ENCODE data around the gene PEPD. TPM values are rescaled to one million over a fixed set of nuclear protein-coding genes. Genes with fewer than 3 reads are reported as not detected.

PEPD gene
- total and polyA plus RNA-seq, 9 donors = 20.3 to 55.4 (median 45.1) TPM

DNA sequence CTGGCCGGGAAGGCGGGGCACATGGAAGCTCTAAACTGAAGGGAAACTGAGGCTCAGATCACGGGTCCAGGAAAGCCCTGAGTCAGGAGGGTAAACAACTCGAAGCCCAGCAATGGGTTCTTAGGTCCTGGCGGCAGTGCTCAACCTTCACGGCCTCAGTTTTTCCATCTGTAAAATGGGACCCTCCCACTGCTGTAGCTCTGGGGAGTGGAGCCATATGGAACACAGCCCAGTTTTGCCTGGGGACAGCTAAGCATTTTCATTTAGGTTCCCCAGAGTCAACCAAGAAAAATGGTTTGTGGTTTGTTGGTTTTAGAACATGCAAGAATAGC, 117.7 kb downstream of the PEPD start:
- WGBS (ENCODE audit: insufficient coverage) = 81% methylated on average over 5 of the region's 6 CpGs
- no peak overlapping the region for H3K4me3 ChIP-seq (ENCODE audit: low read length)
- no peak for DNase-seq
- H3K4me1 ChIP-seq (ENCODE audit: control insufficient read depth, insufficient read depth, low read length) = peaks cover 56% of the 10 kb centered on the region
- no peaks in the 10 kb centered on the region for H3K9me3 ChIP-seq (replicated peaks; ENCODE audit: control insufficient read depth, low read depth, low read length)
- H3K36me3 ChIP-seq (ENCODE audit: control insufficient read depth, insufficient read depth, low read length) = peaks cover 3% of the 10 kb centered on the region
- H3K27ac ChIP-seq (ENCODE audit: low read length) = no peak overlapping the region
- H3K27me3 ChIP-seq (ENCODE audit: control insufficient read depth, insufficient read depth, low read length) = no peaks in the 10 kb centered on the region

DNA sequence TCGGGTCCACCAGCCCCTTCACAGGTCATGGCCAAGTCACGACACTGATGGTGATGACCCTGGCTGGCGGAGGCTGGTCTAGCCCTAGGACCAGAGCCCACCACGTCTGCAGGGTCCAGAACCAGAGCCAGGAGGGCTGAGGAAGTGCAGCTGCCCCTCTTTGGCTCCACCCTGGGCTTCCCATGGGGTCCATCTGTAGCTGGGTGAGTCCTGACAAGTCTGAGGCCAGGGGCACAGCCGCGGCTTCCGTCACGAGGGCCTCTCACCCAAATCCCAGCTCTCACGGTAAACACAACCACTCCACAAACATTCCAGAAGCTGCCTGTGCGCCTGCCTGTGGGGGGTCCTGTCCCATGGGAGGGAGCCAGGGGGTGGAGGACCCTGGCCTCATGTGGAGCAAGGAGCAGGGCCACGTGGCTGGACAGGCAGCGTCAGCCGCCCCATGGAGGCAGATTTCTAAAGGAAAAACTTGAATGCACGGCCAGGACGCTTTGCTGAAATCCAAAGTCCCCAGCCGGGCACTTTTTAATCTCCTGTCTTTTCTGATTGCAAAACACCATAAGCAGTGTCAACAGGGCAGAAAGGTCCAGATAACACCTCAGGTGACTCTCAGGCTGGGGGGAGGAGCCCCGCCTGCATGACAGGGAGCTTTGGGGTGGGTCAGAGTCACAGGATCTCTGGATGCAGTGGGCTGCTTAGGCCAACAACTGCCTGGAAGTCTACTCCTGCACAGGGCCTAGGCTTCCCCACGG, 118.2 kb downstream of the PEPD start:
- WGBS (ENCODE audit: insufficient coverage) = 63% methylated on average over 15 of the region's 18 CpGs
- no peak for DNase-seq
- Histone ChIP-seq H3K36me3 (ENCODE audit: control insufficient read depth, insufficient read depth, low read length) (peaks cover 3% of the 10 kb centered on the region), H3K27me3 (ENCODE audit: control insufficient read depth, insufficient read depth, low read length) (no peaks in the 10 kb centered on the region), H3K27ac (ENCODE audit: low read length) (no peak overlapping the region), H3K9me3 (replicated peaks; ENCODE audit: control insufficient read depth, low read depth, low read length) (no peaks in the 10 kb centered on the region), H3K4me1 (ENCODE audit: control insufficient read depth, insufficient read depth, low read length) (peaks cover 56% of the 10 kb centered on the region), H3K4me3 (ENCODE audit: low read length) (no peak overlapping the region)

DNA sequence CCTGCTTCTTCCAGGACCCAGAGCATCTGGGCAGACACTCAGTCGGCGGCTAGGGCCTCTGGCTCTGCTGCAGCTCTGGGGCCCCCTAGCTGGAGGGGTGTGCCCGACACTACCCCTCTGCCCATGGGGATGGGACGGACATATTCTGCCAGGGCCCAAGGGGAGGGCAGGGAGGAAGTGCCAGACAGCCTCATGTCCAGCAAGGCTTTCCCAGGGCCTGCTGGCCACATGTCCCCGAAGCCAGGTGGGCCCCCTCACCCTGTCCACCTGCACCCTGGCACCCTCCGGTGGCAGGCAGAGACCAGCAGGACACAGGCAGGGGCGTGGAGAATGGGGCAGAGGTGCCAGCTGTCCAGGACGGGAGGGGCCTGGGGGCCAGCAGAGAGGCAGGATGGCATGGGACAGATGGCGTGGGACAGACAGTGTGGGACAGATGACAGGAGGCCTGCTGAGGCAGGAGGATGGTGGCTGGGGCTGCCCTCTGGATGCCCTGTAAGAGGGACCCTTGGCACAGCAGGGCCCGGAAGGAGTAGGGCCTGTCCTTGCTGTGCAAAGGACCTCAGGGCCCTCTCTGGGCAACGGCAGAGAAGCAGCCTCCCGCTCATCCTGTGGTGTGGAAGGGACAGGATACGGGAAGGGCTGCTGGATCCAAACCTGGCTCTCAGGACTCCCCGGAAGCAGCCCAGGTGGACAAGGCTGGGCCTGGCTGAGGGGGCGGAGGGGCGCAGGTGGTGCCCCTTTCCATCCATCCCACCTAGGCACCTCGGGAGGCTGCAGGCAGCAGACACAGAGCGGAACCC, 119.0 kb downstream of the PEPD start:
- no peaks in the 10 kb centered on the region for H3K27me3 ChIP-seq (ENCODE audit: control insufficient read depth, insufficient read depth, low read length)
- no peak overlapping the region for H3K4me3 ChIP-seq (ENCODE audit: low read length)
- H3K4me1 ChIP-seq (ENCODE audit: control insufficient read depth, insufficient read depth, low read length) = peaks cover 64% of the 10 kb centered on the region
- DNase-seq = no peak
- 74% methylated on average over 13 of the region's 18 CpGs for WGBS (ENCODE audit: insufficient coverage)
- no peak overlapping the region for H3K27ac ChIP-seq (ENCODE audit: low read length)
- no peaks in the 10 kb centered on the region for H3K9me3 ChIP-seq (replicated peaks; ENCODE audit: control insufficient read depth, low read depth, low read length)
- H3K36me3 ChIP-seq (ENCODE audit: control insufficient read depth, insufficient read depth, low read length) = peaks cover 3% of the 10 kb centered on the region

DNA sequence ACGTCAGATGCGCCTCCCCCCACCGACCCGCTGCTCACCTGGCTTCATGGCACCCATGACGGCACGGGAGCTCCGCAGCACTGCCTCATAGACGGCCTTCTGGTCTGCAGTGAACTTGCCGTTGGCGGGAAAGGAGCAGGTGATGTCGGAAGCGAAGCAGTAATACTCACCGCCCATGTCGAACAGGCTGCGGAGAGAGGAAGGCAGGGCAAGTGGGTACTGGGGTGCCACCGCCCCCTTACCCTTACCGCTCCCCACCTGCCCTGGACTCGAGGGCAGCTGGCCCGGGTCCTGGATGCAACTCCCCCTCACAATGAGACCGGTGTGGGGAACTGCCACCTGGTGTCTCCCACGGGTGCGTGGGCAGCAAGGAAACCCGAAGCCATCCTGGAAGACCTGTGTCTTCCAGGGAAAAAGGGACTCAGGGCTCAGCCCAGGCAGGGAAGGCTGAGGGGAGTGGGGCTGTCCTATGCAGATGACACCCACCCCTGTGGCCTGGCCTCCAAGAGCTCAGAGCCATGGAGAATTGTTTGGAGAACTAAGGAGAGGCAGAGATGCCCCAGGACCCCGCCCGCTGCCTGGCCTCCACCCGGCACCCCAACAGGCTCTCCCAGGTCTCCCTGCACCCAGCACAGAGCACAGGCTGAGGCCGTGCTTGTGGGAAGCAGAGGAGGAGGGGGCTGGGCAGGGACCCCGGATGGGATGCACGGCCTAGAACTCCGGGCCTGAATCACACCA, 119.7 kb downstream of the PEPD start:
- Histone ChIP-seq H3K27me3 (ENCODE audit: control insufficient read depth, insufficient read depth, low read length) (no peaks in the 10 kb centered on the region), H3K9me3 (replicated peaks; ENCODE audit: control insufficient read depth, low read depth, low read length) (no peaks in the 10 kb centered on the region), H3K36me3 (ENCODE audit: control insufficient read depth, insufficient read depth, low read length) (peaks cover 3% of the 10 kb centered on the region), H3K27ac (ENCODE audit: low read length) (no peak overlapping the region), H3K4me3 (ENCODE audit: low read length) (no peak overlapping the region), H3K4me1 (ENCODE audit: control insufficient read depth, insufficient read depth, low read length) (peaks cover 72% of the 10 kb centered on the region)
- WGBS (ENCODE audit: insufficient coverage) = 89% methylated on average over 19 of the region's 30 CpGs
- no peak for DNase-seq

DNA sequence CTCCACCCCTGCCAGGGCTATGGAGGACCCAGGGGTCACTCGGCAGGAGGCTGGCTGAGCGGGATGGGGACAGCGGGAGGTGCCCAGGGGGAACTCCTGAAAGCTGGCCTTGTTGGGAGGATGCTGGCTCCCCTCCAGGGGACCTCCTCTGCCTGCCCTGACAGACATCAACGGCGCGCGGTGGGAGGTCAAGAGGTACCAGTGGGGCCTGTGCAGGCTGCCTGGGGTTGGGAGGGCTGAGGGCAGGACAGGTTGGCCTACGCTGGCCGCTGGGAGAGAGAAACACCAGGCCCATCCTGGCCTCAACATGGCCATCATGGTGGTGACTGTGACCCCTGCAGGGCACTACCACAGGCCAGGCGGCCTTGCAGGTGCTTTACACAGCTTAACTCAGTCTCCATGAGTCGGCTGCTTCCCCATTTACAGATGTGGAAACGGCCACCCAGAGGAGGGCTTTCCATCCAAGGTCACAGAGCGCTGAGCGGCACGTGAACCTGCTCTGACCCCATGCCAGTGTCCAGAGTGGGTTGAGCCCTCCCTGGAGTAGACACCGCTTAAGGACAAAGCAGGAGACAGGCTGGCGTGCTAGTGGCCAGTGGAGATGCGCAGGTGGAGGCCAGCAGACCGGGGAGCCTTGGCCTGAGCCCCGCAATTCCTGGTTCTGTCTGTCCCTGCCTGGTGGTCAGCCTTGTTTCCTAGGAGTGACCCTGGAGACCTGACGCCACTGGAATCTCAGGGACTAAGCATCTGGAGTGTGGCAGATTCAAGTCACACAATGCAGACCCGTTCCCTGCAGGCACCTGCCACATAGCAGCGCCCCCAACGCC, 120.5 kb downstream of the PEPD start:
- no peak overlapping the region for H3K27ac ChIP-seq (ENCODE audit: low read length)
- peaks cover 3% of the 10 kb centered on the region for H3K36me3 ChIP-seq (ENCODE audit: control insufficient read depth, insufficient read depth, low read length)
- H3K27me3 ChIP-seq (ENCODE audit: control insufficient read depth, insufficient read depth, low read length) = no peaks in the 10 kb centered on the region
- H3K4me3 ChIP-seq (ENCODE audit: low read length) = no peak overlapping the region
- no peak for DNase-seq
- no peaks in the 10 kb centered on the region for H3K9me3 ChIP-seq (replicated peaks; ENCODE audit: control insufficient read depth, low read depth, low read length)
- 92% methylated on average over 23 of the region's 24 CpGs for WGBS (ENCODE audit: insufficient coverage)
- H3K4me1 ChIP-seq (ENCODE audit: control insufficient read depth, insufficient read depth, low read length) = peaks cover 72% of the 10 kb centered on the region

DNA sequence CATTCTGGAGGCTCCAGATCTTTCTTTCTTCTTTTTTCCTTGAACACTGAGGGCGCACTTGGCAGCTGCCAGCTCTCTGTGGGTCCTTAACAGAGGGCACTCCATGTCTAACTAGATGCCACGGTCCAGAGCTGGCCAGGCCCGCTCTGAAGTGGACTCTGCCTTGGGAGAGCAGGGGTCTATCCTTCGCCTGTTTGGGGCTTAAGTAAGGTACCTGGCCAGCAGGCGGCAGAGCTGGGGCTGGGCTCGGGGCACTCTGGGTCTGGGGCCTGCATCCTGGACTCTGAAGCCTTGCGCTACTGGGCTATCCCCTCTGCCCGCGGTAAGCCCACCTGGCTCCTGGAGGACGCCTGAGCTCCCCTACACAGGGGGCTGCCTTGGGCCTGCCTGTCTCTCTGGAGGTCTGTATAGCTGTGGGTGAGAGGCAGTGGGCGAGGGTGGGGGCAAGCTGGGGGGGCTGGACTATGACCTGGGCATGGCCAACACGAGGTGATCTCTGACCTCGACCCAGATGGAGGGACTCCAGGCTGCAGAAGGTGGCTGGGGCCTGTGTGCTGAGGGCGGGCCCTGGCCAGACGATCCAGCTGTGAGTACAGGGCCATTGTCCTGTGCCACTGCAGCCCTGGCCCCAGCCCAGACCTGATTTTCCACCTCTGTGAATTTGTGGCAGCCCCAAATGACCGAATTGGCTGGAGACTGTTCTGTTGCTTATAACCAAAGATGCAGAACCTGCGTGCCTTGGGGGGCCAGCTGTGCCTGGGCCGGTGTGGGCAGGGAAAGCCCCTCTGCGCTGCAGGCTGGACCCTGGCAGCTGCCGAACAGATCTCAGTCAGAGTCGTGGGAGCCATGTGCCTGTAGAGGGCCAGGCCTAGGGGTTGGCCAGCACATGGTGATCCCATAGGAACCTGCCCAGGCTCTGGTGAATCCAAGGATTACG, 121.6 kb downstream of the PEPD start:
- 85% methylated on average over 21 of the region's 22 CpGs for WGBS (ENCODE audit: insufficient coverage)
- Histone ChIP-seq H3K9me3 (replicated peaks; ENCODE audit: control insufficient read depth, low read depth, low read length) (no peaks in the 10 kb centered on the region), H3K27ac (ENCODE audit: low read length) (no peak overlapping the region), H3K27me3 (ENCODE audit: control insufficient read depth, insufficient read depth, low read length) (no peaks in the 10 kb centered on the region), H3K4me1 (ENCODE audit: control insufficient read depth, insufficient read depth, low read length) (peaks cover 72% of the 10 kb centered on the region), H3K36me3 (ENCODE audit: control insufficient read depth, insufficient read depth, low read length) (peaks cover 3% of the 10 kb centered on the region), H3K4me3 (ENCODE audit: low read length) (no peak overlapping the region)
- no peak for DNase-seq

DNA sequence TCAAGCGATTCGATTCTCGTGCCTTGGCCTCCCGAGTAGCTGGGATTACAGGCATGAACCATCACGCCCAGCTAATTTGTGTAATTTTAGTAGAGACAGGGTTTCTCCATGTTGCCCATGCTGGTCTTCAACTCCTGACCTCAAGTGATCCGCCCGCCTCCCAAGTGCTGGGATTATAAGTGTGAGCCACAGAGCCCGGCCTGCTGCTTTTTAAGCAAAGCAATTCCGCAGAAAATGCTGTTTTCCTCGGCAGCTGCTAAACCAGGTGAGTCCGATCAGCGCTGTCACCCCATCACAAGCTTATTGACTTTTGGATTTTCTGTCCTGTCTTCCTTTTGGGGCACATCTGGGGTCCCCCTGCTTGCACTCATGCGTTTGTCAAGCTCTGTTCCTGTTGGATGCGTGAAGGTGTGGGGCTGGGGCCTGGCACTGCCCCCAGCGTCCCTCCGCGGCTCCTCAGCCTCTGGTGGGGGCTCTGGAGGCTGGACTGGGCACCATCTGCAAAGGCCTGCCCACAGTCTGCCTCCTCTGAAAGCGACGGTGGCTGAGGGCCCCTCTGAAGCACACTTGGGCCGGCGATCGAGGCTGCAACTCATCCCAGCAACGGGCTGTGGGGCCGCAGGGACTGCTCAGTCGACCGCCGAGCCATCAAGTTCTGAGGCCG, 122.4 kb downstream of the PEPD start:
- DNase-seq = no peak
- H3K4me1 ChIP-seq (ENCODE audit: control insufficient read depth, insufficient read depth, low read length) = peaks cover 77% of the 10 kb centered on the region
- 80% methylated on average over 26 of the region's 28 CpGs for WGBS (ENCODE audit: insufficient coverage)
- no peak overlapping the region for H3K27ac ChIP-seq (ENCODE audit: low read length)
- H3K36me3 ChIP-seq (ENCODE audit: control insufficient read depth, insufficient read depth, low read length) = peaks cover 3% of the 10 kb centered on the region
- no peak overlapping the region for H3K4me3 ChIP-seq (ENCODE audit: low read length)
- no peaks in the 10 kb centered on the region for H3K9me3 ChIP-seq (replicated peaks; ENCODE audit: control insufficient read depth, low read depth, low read length)
- H3K27me3 ChIP-seq (ENCODE audit: control insufficient read depth, insufficient read depth, low read length) = no peaks in the 10 kb centered on the region

DNA sequence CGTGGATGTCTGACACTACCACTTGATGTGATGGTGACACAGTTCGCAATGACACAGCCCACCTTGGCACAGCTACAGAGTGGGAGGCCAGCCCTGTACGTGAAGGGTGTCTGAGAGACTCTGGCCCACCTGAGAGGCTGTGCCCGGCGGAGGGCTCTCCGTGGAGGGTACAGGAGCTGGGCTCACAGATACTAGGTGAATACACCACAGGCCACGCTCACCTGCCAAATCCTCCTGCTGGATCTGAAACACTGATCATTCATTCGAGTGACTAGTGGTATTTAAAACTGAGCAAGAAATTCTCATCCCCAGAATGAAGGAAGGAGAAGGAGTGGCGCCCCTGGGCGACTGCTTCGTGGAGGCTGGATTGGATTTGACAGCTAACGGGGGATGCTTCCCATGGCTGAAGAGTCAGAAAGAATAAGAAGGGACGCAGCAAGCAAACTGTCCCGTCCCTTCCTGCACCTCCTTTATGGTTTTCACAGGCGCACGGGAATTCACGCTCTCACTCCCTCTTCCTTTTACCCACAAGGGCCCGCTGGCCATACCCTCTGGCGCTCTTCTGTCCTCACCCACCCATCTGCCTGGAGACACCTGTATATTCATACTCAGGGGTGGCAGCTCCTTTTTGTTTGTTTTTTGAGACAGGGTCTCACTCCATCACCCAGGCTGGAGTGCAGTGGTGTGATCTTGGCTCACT, 123.1 kb downstream of the PEPD start:
- Histone ChIP-seq H3K27ac (ENCODE audit: low read length) (no peak overlapping the region), H3K4me1 (ENCODE audit: control insufficient read depth, insufficient read depth, low read length) (peaks cover 77% of the 10 kb centered on the region), H3K27me3 (ENCODE audit: control insufficient read depth, insufficient read depth, low read length) (no peaks in the 10 kb centered on the region), H3K9me3 (replicated peaks; ENCODE audit: control insufficient read depth, low read depth, low read length) (no peaks in the 10 kb centered on the region), H3K36me3 (ENCODE audit: control insufficient read depth, insufficient read depth, low read length) (peaks cover 3% of the 10 kb centered on the region), H3K4me3 (ENCODE audit: low read length) (no peak overlapping the region)
- DNase-seq = no peak
- 78% methylated on average over 13 of the region's 19 CpGs for WGBS (ENCODE audit: insufficient coverage)

All from muscle of leg (tissue), 11 donors.